ENCODE results near the gene RAD23A.

- TF ChIP-seq, protein P1, sequence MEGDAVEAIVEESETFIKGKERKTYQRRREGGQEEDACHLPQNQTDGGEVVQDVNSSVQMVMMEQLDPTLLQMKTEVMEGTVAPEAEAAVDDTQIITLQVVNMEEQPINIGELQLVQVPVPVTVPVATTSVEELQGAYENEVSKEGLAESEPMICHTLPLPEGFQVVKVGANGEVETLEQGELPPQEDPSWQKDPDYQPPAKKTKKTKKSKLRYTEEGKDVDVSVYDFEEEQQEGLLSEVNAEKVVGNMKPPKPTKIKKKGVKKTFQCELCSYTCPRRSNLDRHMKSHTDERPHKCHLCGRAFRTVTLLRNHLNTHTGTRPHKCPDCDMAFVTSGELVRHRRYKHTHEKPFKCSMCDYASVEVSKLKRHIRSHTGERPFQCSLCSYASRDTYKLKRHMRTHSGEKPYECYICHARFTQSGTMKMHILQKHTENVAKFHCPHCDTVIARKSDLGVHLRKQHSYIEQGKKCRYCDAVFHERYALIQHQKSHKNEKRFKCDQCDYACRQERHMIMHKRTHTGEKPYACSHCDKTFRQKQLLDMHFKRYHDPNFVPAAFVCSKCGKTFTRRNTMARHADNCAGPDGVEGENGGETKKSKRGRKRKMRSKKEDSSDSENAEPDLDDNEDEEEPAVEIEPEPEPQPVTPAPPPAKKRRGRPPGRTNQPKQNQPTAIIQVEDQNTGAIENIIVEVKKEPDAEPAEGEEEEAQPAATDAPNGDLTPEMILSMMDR (IDR thresholded peaks at IDR 0.05), result no peak
- no peak for TF ChIP-seq POLR2A (IDR thresholded peaks at IDR 0.05)
Observed at GRCh38 chr19:12924621-12925310, 20.9 kb upstream of the RAD23A start.

All from thyroid gland (tissue), 4 donors.